Endothelial cell (in vitro differentiated cells): Measurements from ENCODE around the gene ANKRD10. TPM values are rescaled to one million over a fixed set of nuclear protein-coding genes. Genes with fewer than 3 reads are reported as not detected.

Experiments
- DNase-seq: peaks from one replicate; pipeline ENCODE4 v3.0.0; 2021; ENCODE audit warnings: low spot score
- H3K27ac Mint-ChIP-seq: one replicate; pipeline ENCODE4 v1.8.0; 2021; ENCODE audit warnings: mixed read lengths, inconsistent platforms; ENCODE audit not compliant: unreplicated experiment
- H3K27me3 Mint-ChIP-seq: one replicate; pipeline ENCODE4 v1.8.0; 2021; ENCODE audit warnings: mild to moderate bottlenecking, moderate library complexity, mixed read lengths, inconsistent platforms; ENCODE audit not compliant: unreplicated experiment
- H3K36me3 Mint-ChIP-seq: one replicate; pipeline ENCODE4 v1.8.0; 2021; ENCODE audit warnings: mild to moderate bottlenecking, low read depth, mixed read lengths, inconsistent platforms; ENCODE audit not compliant: unreplicated experiment
- H3K4me1 Mint-ChIP-seq: one replicate; pipeline ENCODE4 v1.8.0; 2021; ENCODE audit warnings: mild to moderate bottlenecking, mixed read lengths, inconsistent platforms; ENCODE audit not compliant: unreplicated experiment
- H3K4me3 Mint-ChIP-seq: one replicate; pipeline ENCODE4 v1.8.0; 2021; ENCODE audit warnings: mild to moderate bottlenecking, mixed read lengths, inconsistent platforms; ENCODE audit not compliant: unreplicated experiment
- H3K9me3 Mint-ChIP-seq: one replicate; pipeline ENCODE4 v1.8.0; 2021; ENCODE audit warnings: mixed read lengths, inconsistent platforms; ENCODE audit not compliant: unreplicated experiment
- total RNA-seq: library from RNA; stranded (reverse); fragmentation: NEBNext Ultra II Directional; extraction: Animal tissue kit (Norgen Biotek cat#: 25700); gene quantifications from one replicate; pipeline ENCODE4 v1.2.1, GENCODE V29; 2021; ENCODE audit not compliant: unreplicated experiment
- TF ChIP-seq, protein P1 (sequence below): fragments of 200-600 bp; sonication (generic); IDR thresholded peaks from one replicate; pipeline ENCODE4 v1.5.0; 2021; ENCODE audit warnings: antibody characterized with exemption; ENCODE audit not compliant: unreplicated experiment

The ANKRD10 gene
- total RNA-seq, 1 donor from 2014 or later, result 160 TPM

DNA sequence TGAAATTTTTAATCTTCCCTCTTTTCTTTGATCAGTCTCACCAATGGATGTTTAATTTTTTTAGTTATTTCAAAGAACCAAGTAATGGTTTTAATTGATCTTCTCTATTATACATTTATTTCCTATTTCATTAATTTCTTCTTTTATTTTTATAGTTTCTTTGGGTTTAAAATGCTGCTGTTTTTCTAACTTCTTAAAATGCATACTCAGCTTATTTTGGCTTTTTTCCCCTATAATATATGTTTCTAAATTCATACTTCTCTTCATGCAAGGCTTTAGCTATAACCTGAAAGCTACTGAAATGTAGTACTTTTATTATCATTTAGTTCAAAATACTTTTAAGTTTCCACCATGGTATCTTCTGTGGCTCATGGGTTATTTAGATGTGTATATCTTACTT lies 53.9 kb downstream of the ANKRD10 start:
- Mint-ChIP-seq H3K9me3 (no peaks in the 10 kb centered on the region), H3K27ac (no peak overlapping the region), H3K27me3 (peaks cover 5% of the 10 kb centered on the region), H3K4me1 (no peaks in the 10 kb centered on the region), H3K36me3 (no peaks in the 10 kb centered on the region), H3K4me3 (no peak overlapping the region)
- no peak for DNase-seq
- TF ChIP-seq, protein P1, sequence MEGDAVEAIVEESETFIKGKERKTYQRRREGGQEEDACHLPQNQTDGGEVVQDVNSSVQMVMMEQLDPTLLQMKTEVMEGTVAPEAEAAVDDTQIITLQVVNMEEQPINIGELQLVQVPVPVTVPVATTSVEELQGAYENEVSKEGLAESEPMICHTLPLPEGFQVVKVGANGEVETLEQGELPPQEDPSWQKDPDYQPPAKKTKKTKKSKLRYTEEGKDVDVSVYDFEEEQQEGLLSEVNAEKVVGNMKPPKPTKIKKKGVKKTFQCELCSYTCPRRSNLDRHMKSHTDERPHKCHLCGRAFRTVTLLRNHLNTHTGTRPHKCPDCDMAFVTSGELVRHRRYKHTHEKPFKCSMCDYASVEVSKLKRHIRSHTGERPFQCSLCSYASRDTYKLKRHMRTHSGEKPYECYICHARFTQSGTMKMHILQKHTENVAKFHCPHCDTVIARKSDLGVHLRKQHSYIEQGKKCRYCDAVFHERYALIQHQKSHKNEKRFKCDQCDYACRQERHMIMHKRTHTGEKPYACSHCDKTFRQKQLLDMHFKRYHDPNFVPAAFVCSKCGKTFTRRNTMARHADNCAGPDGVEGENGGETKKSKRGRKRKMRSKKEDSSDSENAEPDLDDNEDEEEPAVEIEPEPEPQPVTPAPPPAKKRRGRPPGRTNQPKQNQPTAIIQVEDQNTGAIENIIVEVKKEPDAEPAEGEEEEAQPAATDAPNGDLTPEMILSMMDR, result no peak

DNA sequence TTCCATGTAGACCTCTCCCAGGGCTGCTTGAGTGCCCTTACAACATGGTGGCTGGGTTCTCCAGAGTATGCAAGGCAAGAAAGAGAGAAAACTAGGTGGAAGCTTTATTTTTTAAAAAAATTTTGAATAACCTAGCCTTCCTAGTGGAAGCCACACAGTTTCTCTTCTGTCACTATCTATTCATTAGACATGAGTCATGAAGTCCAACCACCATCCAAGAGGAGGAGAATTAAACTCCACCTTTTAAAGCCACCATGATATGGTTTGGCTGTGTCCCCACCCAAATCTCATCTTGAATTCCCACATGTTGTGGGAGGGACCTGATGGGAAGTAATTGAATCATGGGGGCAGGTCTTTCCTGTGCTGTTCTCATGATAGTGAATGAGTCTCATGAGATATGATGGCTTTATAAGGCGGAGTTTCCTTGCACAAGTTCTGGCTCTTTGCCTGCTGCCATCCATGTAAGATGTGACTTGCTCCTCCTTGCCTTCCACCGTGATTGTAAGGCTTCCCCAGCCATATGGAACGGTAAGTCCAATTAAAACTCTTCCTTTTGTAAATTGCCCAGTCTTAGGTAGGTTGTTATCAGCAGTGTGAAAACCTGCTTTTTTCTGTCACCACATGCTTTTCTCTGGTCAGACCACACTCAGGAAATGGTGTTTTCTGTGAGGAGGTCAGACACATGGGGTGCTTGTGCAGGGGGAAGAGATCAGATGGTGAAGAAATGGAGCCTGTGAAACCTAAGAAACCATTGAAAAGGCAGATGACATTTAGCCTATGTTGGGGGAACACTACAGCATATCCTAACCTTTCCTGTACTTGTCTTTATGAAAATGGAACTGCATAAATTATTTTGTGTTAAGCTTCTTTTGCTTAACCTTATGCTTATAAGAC lies 57.7 kb downstream of the ANKRD10 start:
- DNase-seq, result no peak
- no peaks in the 10 kb centered on the region for H3K27me3 Mint-ChIP-seq
- TF ChIP-seq, protein P1, result no peak
- H3K4me3 Mint-ChIP-seq, result no peak overlapping the region
- no peak overlapping the region for H3K27ac Mint-ChIP-seq
- H3K9me3 Mint-ChIP-seq, result no peaks in the 10 kb centered on the region
- no peaks in the 10 kb centered on the region for H3K36me3 Mint-ChIP-seq
- no peaks in the 10 kb centered on the region for H3K4me1 Mint-ChIP-seq

DNA sequence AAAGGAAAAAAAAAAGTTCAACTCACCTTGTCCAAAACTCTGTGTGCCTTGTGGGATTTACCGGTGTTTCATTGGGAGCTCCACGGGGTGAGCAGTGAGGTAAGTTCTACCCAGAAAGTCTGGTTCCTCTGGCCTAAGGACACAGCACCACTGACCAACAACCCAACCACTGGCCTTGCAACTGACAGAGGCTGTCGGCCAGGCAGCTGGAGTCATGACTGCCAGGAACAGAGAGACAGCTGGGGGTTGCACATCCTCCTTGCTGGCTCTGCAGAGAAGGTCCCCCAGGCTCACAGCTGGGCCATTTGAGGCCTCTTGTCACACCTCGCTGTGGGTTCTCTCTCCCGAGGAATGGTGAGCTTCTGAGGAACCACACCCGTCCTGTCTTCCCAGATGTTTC lies 59.5 kb downstream of the ANKRD10 start:
- no peaks in the 10 kb centered on the region for H3K27me3 Mint-ChIP-seq
- TF ChIP-seq, protein P1, result no peak
- no peak overlapping the region for H3K4me3 Mint-ChIP-seq
- no peak overlapping the region for H3K27ac Mint-ChIP-seq
- H3K36me3 Mint-ChIP-seq, result no peaks in the 10 kb centered on the region
- H3K9me3 Mint-ChIP-seq, result no peaks in the 10 kb centered on the region
- no peak for DNase-seq
- H3K4me1 Mint-ChIP-seq, result no peaks in the 10 kb centered on the region

DNA sequence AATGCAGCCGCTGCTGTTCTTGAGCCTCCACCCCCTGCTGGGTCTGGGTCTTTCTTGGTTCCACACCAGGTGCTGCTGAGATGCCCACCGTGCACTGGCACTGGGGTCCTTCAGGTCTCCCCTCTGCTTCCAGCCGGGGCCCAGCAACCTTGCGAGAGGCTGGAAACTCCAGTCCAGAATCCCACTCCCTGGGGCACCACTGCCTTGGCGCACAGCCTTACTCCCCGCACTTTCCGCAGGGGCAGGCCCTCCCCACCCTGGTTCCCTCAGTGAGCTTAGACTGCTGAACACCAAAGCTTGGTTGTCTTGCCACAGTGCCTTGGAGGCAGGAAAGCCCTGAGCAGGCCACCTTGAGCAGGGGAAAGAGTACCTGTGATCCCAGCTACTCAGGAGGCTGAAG lies 60.0 kb downstream of the ANKRD10 start:
- TF ChIP-seq, protein P1, result no peak
- H3K9me3 Mint-ChIP-seq, result no peaks in the 10 kb centered on the region
- H3K27ac Mint-ChIP-seq, result no peak overlapping the region
- no peaks in the 10 kb centered on the region for H3K4me1 Mint-ChIP-seq
- no peak overlapping the region for H3K4me3 Mint-ChIP-seq
- no peaks in the 10 kb centered on the region for H3K36me3 Mint-ChIP-seq
- no peak for DNase-seq
- H3K27me3 Mint-ChIP-seq, result no peaks in the 10 kb centered on the region

DNA sequence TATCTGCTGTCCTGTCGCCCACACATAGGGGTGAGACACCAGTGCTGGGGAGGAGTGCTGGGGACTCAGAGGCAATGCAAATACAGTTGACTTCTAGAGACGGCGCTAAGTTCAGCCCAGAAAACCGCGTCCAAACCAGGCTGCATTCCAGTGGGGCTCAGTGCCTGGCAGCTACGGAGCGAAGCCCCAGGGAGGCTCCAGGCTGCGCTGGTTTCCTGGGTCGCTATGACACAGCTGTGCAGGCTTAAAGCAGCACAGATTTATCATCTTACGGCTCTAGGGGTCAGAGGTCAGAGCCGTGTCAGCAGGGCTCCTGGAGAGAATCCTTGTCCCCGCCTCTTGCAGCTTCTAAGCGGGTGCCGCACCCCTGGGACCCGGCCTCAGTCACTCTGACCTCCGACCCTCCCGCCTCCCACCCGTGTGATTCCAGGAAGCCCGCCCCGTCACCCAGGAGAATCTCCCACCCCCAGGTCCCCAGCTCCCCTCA lies 61.6 kb downstream of the ANKRD10 start:
- H3K27ac Mint-ChIP-seq, result no peak overlapping the region
- no peak overlapping the region for H3K4me3 Mint-ChIP-seq
- no peaks in the 10 kb centered on the region for H3K4me1 Mint-ChIP-seq
- H3K27me3 Mint-ChIP-seq, result no peaks in the 10 kb centered on the region
- H3K36me3 Mint-ChIP-seq, result no peaks in the 10 kb centered on the region
- TF ChIP-seq, protein P1, result no peak
- DNase-seq, result no peak
- H3K9me3 Mint-ChIP-seq, result no peaks in the 10 kb centered on the region
